Measurements from ENCODE around the gene CACNA1B.

CACNA1B gene

DNA sequence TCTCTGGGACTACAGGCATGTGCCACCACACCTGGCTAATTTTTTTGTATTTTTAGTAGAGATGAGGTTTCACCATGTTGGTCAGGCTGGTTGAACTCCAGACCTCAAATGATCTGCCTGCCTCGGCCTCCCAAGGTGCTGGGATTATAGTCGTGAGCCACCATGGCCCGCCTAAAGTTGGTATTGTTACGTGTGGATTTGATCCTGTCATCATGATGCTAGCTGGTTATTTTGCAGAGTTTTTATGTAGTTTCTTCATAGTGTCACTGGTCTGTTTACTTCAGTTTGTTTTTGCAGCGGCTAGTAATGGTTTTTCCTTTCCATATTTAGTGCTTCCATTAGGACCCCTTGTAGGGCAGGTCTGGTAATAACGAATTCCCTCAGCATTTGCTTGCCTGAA, 85.9 kb downstream of the CACNA1B start:
- no peak overlapping the region for H3K4me3 ChIP-seq (replicated peaks; ENCODE audit: insufficient read depth, low read length)
- no peak overlapping the region for H3K27ac ChIP-seq (replicated peaks)
- no peak for DNase-seq (ENCODE audit: low read depth in 1 of 2, low spot score in 1 of 2)
- no peaks in the 10 kb centered on the region for H3K27me3 ChIP-seq (ENCODE audit: insufficient read depth, poor library complexity, severe bottlenecking)
- TF ChIP-seq GABPA (IDR thresholded peaks at IDR 0.05; ENCODE audit: low read depth) (no peak), SPI1 (IDR thresholded peaks at IDR 0.05; ENCODE audit: borderline replicate concordance, low read depth) (no peak), CTCF (IDR thresholded peaks at IDR 0.05; ENCODE audit: insufficient read depth, low read length) (no peak), POLR2AphosphoS5 (IDR thresholded peaks at IDR 0.05; ENCODE audit: low read depth) (no peak)
- TF ChIP-seq, protein P1, sequence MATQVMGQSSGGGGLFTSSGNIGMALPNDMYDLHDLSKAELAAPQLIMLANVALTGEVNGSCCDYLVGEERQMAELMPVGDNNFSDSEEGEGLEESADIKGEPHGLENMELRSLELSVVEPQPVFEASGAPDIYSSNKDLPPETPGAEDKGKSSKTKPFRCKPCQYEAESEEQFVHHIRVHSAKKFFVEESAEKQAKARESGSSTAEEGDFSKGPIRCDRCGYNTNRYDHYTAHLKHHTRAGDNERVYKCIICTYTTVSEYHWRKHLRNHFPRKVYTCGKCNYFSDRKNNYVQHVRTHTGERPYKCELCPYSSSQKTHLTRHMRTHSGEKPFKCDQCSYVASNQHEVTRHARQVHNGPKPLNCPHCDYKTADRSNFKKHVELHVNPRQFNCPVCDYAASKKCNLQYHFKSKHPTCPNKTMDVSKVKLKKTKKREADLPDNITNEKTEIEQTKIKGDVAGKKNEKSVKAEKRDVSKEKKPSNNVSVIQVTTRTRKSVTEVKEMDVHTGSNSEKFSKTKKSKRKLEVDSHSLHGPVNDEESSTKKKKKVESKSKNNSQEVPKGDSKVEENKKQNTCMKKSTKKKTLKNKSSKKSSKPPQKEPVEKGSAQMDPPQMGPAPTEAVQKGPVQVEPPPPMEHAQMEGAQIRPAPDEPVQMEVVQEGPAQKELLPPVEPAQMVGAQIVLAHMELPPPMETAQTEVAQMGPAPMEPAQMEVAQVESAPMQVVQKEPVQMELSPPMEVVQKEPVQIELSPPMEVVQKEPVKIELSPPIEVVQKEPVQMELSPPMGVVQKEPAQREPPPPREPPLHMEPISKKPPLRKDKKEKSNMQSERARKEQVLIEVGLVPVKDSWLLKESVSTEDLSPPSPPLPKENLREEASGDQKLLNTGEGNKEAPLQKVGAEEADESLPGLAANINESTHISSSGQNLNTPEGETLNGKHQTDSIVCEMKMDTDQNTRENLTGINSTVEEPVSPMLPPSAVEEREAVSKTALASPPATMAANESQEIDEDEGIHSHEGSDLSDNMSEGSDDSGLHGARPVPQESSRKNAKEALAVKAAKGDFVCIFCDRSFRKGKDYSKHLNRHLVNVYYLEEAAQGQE (IDR thresholded peaks at IDR 0.05; ENCODE audit: insufficient replicate concordance, low read depth) = no peak

- Histone ChIP-seq H3K27ac (replicated peaks) (no peak overlapping the region), H3K27me3 (ENCODE audit: insufficient read depth, poor library complexity, severe bottlenecking) (no peaks in the 10 kb centered on the region), H3K4me3 (replicated peaks; ENCODE audit: insufficient read depth, low read length) (no peak overlapping the region)
- TF ChIP-seq CTCF (IDR thresholded peaks at IDR 0.05; ENCODE audit: insufficient read depth, low read length) (no peak), SPI1 (IDR thresholded peaks at IDR 0.05; ENCODE audit: borderline replicate concordance, low read depth) (no peak), POLR2AphosphoS5 (IDR thresholded peaks at IDR 0.05; ENCODE audit: low read depth) (no peak), GABPA (IDR thresholded peaks at IDR 0.05; ENCODE audit: low read depth) (no peak)
- TF ChIP-seq, protein P1 (IDR thresholded peaks at IDR 0.05; ENCODE audit: insufficient replicate concordance, low read depth) = no peak
- DNase-seq (ENCODE audit: low read depth in 1 of 2, low spot score in 1 of 2) = no peak
Observed at GRCh38 chr9:137965177-137965795, 87.7 kb downstream of the CACNA1B start.

GRCh38 chr9:137967280-137967953, 89.8 kb downstream of the CACNA1B start:
- Histone ChIP-seq H3K27me3 (ENCODE audit: insufficient read depth, poor library complexity, severe bottlenecking) (no peaks in the 10 kb centered on the region), H3K27ac (replicated peaks) (no peak overlapping the region), H3K4me3 (replicated peaks; ENCODE audit: insufficient read depth, low read length) (no peak overlapping the region)
- DNase-seq (ENCODE audit: low read depth in 1 of 2, low spot score in 1 of 2) = no peak
- TF ChIP-seq POLR2AphosphoS5 (IDR thresholded peaks at IDR 0.05; ENCODE audit: low read depth) (no peak), SPI1 (IDR thresholded peaks at IDR 0.05; ENCODE audit: borderline replicate concordance, low read depth) (no peak), GABPA (IDR thresholded peaks at IDR 0.05; ENCODE audit: low read depth) (no peak), CTCF (IDR thresholded peaks at IDR 0.05; ENCODE audit: insufficient read depth, low read length) (no peak)
- TF ChIP-seq, protein P1 (IDR thresholded peaks at IDR 0.05; ENCODE audit: insufficient replicate concordance, low read depth) = no peak
